ENCODE measurements around the gene LAT.

The LAT gene

GRCh38 chr16:29009050-29009837 lies 24.4 kb downstream of the LAT start:
- no peak for DNase-seq

- DNase-seq, result no peak
Measured at GRCh38 chr16:29009838-29010166, 24.9 kb downstream of the LAT start.

DNA sequence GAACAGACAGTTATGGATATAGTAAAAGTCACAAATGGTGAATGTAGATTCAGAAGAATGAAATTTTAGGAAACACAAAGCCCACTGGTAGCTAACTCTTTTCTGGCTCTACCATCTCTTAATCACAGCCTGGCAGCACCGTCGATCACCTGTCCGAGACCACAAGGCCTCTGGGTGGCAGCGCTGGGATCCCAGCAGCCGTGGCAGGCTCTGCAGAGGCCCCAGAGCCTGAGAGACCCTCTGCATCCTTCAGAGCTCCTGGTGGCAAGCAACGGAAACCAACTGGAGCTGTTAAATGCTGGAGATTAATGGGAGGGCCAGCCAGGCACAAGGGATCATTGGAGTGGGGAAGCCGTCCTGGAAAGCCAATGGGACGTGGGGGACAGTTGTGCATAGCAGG lies 26.3 kb downstream of the LAT start:
- no peak for DNase-seq

DNA sequence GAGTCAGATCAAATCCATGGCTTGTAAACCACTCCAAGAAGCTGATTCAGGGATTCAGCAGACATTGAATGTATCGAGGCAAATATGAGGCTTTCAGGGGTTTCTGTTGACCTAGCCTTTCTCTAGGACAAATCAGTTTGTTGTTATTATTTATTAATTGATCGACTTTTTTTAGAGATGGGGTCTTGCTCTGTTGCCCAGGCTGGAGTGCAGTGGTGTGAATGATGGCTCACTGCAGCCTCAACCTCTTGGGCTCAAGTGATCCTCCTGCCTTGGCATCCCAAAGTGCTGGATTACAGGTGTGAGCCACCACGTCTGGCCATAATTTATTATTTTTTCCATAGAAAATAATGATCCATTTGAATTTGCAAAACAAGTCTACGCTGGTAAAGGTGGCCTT lies 27.0 kb downstream of the LAT start:
- DNase-seq, result no peak

- DNase-seq, result no peak
Measured at GRCh38 chr16:29012913-29013553, 28.2 kb downstream of the LAT start.

- no peak for DNase-seq
Measured at GRCh38 chr16:29014561-29015069, 29.8 kb downstream of the LAT start.

DNA sequence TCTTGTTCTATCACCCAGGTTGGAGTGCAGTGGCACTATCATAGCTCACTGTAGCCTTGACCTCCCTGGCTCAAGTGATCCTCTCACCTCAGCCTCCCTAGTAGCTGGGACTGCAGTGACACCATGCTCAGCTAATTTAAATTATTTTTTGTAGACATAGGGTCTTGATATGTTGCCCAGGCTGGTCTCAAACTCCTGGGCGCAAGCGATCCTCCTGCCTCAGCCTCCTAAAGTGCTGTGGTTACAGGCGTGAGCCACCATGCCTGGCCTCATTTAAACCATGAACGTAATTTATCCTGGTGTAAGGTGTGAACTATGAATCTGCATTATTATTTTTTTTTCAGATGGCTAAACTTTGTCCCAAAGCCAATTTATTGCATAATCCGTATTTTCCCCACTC lies 37.3 kb downstream of the LAT start:
- no peak for DNase-seq

- no peak for DNase-seq
Measured at GRCh38 chr16:29023279-29024277, 38.7 kb downstream of the LAT start.

DNA sequence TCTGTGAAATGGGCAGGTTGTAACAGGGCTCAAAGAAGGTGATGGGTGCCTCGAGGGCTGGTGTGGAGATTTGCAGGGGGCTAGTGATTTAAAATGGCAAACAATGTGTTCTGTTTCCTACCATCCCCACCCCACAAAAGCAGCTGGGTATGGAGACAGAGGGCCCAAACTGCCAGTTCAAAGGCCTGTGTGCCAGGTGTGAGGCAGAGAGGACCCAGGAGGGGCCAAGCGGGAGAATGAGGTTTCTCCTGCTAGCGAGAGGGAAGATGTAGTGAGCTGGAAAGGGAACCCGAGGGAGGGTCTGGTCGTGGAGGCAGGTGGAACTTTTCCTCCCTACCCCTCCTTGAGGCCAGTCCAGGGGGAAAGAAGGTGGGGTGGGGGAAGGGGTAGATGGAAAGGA lies 39.4 kb downstream of the LAT start:
- no peak for DNase-seq

DNA sequence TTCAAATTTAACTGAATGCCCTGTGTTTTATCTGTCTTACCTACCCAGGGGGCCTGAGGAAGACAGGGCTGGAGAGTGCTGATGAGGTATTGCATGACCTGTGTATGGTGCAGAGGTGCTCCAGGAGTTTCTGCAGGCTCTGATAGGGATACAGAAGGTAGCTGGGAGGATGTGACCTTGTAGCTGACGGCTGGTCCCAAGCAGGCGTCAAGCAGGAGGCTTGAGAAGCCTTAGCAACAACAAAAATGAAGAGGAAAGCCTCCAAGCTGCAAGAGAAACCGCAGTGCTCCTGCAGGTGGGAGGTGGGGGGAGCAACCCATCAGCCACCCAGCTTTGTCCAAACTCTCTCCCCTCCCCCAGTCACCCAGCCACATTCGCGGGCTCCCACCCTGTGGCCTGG lies 40.4 kb downstream of the LAT start:
- DNase-seq, result no peak

DNA sequence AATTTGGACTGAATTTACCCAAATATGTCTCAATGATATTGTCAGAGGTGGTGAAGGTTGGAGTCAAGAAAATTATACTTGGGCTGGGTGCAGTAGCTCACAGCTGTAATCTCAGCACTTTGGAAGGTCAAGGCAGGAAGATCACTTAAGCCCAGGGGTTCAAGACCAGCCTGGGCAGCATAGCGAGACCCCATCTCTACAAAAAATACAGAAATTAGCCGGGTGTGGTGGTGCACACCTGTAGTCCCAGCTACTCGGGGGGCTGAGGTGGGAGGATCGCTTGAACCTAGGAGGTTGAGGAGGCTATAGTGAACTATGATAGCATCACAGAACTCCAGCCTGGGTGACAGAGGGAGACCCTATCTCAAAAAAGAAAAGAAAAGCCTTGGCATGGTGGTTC lies 40.9 kb downstream of the LAT start:
- DNase-seq, result no peak

- no peak for DNase-seq
Measured at GRCh38 chr16:29028457-29029167, 43.8 kb downstream of the LAT start.

GRCh38 chr16:29029168-29029994 lies 44.5 kb downstream of the LAT start:
- DNase-seq, result no peak

DNA sequence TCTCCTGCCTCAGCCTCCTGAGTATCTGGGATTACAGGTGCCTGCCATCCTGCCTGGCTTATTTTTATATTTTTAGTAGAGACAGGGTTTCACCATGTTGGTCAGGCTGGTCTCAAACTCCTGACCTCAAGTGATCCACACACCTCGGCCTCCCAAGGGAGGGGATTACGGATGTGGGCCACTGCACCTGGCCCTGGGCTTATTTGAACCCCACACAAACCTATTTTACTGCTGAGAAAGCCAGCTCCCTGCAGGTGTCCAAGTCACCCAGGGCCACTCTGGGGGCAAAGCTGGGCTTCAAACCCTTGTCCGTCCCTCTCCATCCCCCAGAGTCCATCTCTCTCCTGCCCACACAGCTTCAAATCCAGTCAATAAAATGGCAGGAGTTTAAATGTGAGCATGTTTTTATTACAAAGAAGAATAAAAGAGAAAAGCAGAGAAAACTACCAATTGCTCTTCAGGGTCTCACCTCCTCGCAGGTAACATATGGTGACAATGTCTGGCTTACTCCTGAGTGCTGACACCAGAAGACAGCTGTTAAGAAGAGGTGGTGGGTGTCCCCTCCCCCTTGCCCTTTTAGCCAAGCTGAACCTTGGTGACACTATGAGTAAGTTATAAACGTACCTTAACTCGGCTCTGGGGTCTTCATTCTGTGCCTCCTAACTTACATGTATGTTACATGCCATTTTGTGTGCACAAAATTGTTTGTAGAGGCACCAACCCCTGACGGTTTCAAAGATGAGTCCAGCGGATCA lies 45.4 kb downstream of the LAT start:
- no peak for DNase-seq

Data from activated gamma-delta T cell (primary cell).